ENCODE measurements around the gene C4orf17. TPM values are rescaled to one million over a fixed set of nuclear protein-coding genes. Genes with fewer than 3 reads are reported as not detected.

Gene C4orf17
- total RNA-seq, 1 experiment from 2014 or later: not detected

DNA sequence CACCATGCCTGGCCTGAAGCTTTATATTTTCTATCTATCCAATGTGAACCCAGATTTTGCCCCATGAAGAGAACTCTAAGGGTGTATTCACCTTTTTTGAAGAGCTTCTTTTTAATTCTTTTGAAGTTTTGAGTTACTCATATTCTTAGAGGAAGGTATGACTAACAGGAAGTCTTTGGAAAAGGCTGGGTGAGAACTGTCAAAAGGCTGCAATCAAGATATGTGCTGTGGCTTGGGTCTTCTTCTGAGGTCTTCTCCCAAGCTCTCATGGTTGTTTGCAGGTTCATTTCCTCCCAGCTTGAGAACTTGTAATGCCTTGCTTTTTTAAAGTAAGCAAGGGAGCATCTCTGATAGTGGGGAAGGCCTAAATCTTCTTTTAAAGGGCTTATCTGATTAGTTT, 3.1 kb upstream of the C4orf17 start:
- H3K36me3 ChIP-seq (ENCODE audit: insufficient read depth, low read length, poor library complexity, severe bottlenecking): no peaks in the 10 kb centered on the region
- no TSS peak for BruUV-seq (replicated peaks)
- H3K27ac ChIP-seq (ENCODE audit: low read depth, low read length, poor library complexity, severe bottlenecking): no peak overlapping the region
- TF ChIP-seq, protein P1, sequence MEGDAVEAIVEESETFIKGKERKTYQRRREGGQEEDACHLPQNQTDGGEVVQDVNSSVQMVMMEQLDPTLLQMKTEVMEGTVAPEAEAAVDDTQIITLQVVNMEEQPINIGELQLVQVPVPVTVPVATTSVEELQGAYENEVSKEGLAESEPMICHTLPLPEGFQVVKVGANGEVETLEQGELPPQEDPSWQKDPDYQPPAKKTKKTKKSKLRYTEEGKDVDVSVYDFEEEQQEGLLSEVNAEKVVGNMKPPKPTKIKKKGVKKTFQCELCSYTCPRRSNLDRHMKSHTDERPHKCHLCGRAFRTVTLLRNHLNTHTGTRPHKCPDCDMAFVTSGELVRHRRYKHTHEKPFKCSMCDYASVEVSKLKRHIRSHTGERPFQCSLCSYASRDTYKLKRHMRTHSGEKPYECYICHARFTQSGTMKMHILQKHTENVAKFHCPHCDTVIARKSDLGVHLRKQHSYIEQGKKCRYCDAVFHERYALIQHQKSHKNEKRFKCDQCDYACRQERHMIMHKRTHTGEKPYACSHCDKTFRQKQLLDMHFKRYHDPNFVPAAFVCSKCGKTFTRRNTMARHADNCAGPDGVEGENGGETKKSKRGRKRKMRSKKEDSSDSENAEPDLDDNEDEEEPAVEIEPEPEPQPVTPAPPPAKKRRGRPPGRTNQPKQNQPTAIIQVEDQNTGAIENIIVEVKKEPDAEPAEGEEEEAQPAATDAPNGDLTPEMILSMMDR (conservative IDR thresholded peaks at IDR 0.05; ENCODE audit: low read depth, low read length): no peak
- TF ChIP-seq EZH2 (IDR thresholded peaks at IDR 0.05; ENCODE audit: borderline replicate concordance, low read depth, low read length, poor library complexity, severe bottlenecking): no peak
- ChIA-PET CTCF (no interaction called here), POLR2A (ENCODE audit: low non-redundant PET) (no interaction called here)
- no peak overlapping the region for H3K4me3 ChIP-seq (ENCODE audit: low read depth, low read length, poor library complexity, severe bottlenecking)
- H3K27me3 ChIP-seq (replicated peaks; ENCODE audit: insufficient read depth, low read depth, low read length, poor library complexity): no peaks in the 10 kb centered on the region
- no peaks in the 10 kb centered on the region for H3K9me3 ChIP-seq (ENCODE audit: low read depth, low read length, poor library complexity, severe bottlenecking)
- H3K4me1 ChIP-seq (ENCODE audit: insufficient read depth, low read length, poor library complexity, severe bottlenecking): no peaks in the 10 kb centered on the region
- no peak for DNase-seq (ENCODE audit: low spot score)
- intact Hi-C loops (cut with micrococcal nuclease; ENCODE audit: unreplicated experiment): no loop called here

GRCh38 chr4:99518601-99519295, 7.9 kb downstream of the C4orf17 start:
- Histone ChIP-seq H3K4me3 (ENCODE audit: low read depth, low read length, poor library complexity, severe bottlenecking) (no peak overlapping the region), H3K36me3 (ENCODE audit: insufficient read depth, low read length, poor library complexity, severe bottlenecking) (no peaks in the 10 kb centered on the region), H3K9me3 (ENCODE audit: low read depth, low read length, poor library complexity, severe bottlenecking) (no peaks in the 10 kb centered on the region), H3K4me1 (ENCODE audit: insufficient read depth, low read length, poor library complexity, severe bottlenecking) (no peaks in the 10 kb centered on the region), H3K27me3 (replicated peaks; ENCODE audit: insufficient read depth, low read depth, low read length, poor library complexity) (peaks cover 4% of the 10 kb centered on the region), H3K27ac (ENCODE audit: low read depth, low read length, poor library complexity, severe bottlenecking) (no peak overlapping the region)
- CTCF ChIA-PET: interaction anchor here (0.8 kb wide), 1 partner anchor 31 kb away, joined by 3 read pairs; no protein-coding TSS in a partner anchor
- no peak for DNase-seq (ENCODE audit: low spot score)
- POLR2A ChIA-PET (ENCODE audit: low non-redundant PET): no interaction called here
- BruUV-seq (replicated peaks): no TSS peak
- TF ChIP-seq, protein P1 (conservative IDR thresholded peaks at IDR 0.05; ENCODE audit: low read depth, low read length): no peak
- no peak for TF ChIP-seq EZH2 (IDR thresholded peaks at IDR 0.05; ENCODE audit: borderline replicate concordance, low read depth, low read length, poor library complexity, severe bottlenecking)
- intact Hi-C loops (cut with micrococcal nuclease; ENCODE audit: unreplicated experiment): no loop called here

DNA sequence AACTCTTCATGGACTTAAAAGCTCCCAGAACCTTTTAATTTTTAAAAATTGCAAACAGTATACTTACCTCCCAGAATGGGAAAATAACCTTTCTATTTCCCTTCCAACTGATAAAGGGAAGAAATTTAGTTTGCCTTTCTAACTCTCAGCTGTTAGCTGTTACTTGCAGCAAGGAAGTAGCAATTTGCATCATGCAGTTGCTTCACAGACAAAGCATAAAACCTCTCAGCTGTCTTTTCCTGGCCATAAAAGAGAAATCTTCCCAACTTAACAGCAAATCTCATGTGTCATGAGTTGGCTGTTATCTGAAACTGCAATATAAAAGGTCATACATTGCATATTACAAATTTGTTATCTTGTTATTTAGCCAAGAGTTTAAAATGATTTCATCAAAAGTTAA, 18.4 kb downstream of the C4orf17 start:
- POLR2A ChIA-PET (ENCODE audit: low non-redundant PET): no interaction called here
- intact Hi-C loops (cut with micrococcal nuclease; ENCODE audit: unreplicated experiment): no loop called here
- BruUV-seq (replicated peaks): no TSS peak
- Histone ChIP-seq H3K4me1 (ENCODE audit: insufficient read depth, low read length, poor library complexity, severe bottlenecking) (no peaks in the 10 kb centered on the region), H3K9me3 (ENCODE audit: low read depth, low read length, poor library complexity, severe bottlenecking) (no peaks in the 10 kb centered on the region), H3K27me3 (replicated peaks; ENCODE audit: insufficient read depth, low read depth, low read length, poor library complexity) (no peaks in the 10 kb centered on the region), H3K27ac (ENCODE audit: low read depth, low read length, poor library complexity, severe bottlenecking) (no peak overlapping the region), H3K36me3 (ENCODE audit: insufficient read depth, low read length, poor library complexity, severe bottlenecking) (no peaks in the 10 kb centered on the region), H3K4me3 (ENCODE audit: low read depth, low read length, poor library complexity, severe bottlenecking) (no peak overlapping the region)
- CTCF ChIA-PET: no interaction called here
- DNase-seq (ENCODE audit: low spot score): no peak
- TF ChIP-seq, protein P1 (conservative IDR thresholded peaks at IDR 0.05; ENCODE audit: low read depth, low read length): no peak
- no peak for TF ChIP-seq EZH2 (IDR thresholded peaks at IDR 0.05; ENCODE audit: borderline replicate concordance, low read depth, low read length, poor library complexity, severe bottlenecking)

Data from A673 (cell line).